HG03442 (cell line): ENCODE results near the gene GPRASP1.

Experiments
- ATAC-seq: cut with Tn5 transposase; IDR thresholded peaks from one replicate; pipeline ENCODE4 v1.9.1; 2021; ENCODE audit warnings: mild to moderate bottlenecking, moderate library complexity; ENCODE audit not compliant: unreplicated experiment

Gene GPRASP1

GRCh38 chrX:102696306-102696705 is 45.0 kb downstream of the GPRASP1 start:
- ATAC-seq: no peak

- ATAC-seq: no peak
Measured at GRCh38 chrX:102697494-102697893, 46.2 kb downstream of the GPRASP1 start.
